Activated T-helper 2 cell treated with anti-CD3 and anti-CD28 coated beads, Interferon-gamma antibody, Interleukin-2, Interleukin-4, amounts not matched to agents 10 μg/mL and 5 μg/mL and 100 μg/mL, durations not matched to agents 14 hours and 24 hours and 36 hours (primary cell): ENCODE results near the gene CHRNB1. TPM values are rescaled to one million over a fixed set of nuclear protein-coding genes. Genes with fewer than 3 reads are reported as not detected.

ENCODE experiments used
- DNase-seq: peaks from one replicate; pipeline ENCODE4 v3.0.0; 2021; ENCODE audit warnings: low spot score
- H3K27ac Mint-ChIP-seq: one replicate; pipeline ENCODE4 v1.8.0; 2021; ENCODE audit warnings: mixed read lengths
- H3K27me3 Mint-ChIP-seq: one replicate; pipeline ENCODE4 v1.8.0; 2021; ENCODE audit warnings: low read depth, mixed read lengths
- H3K36me3 Mint-ChIP-seq: one replicate; pipeline ENCODE4 v1.8.0; 2021; ENCODE audit warnings: low read depth, mixed read lengths
- H3K4me1 Mint-ChIP-seq: one replicate; pipeline ENCODE4 v1.8.0; 2021; ENCODE audit warnings: low read depth, mixed read lengths
- H3K4me3 Mint-ChIP-seq: one replicate; pipeline ENCODE4 v1.8.0; 2021; ENCODE audit warnings: low read depth, mild to moderate bottlenecking, moderate library complexity, mixed read lengths
- H3K9me3 Mint-ChIP-seq: one replicate; pipeline ENCODE4 v1.8.0; 2021; ENCODE audit warnings: mixed read lengths
- intact Hi-C: fragments of 100-400 bp; cut with micrococcal nuclease; formaldehyde crosslinking; loops from one replicate; pipeline ENCODE4 v1.15.1; 2023
- total RNA-seq: library from RNA; stranded (reverse); gene quantifications from 2 replicates; pipeline ENCODE4 v1.2.3, GENCODE V29; 2022

CHRNB1 gene
- total RNA-seq, 1 donor from 2014 or later, result 6.6 TPM

- no peak for DNase-seq
- Mint-ChIP-seq H3K9me3 (no peaks in the 10 kb centered on the region), H3K27me3 (peaks cover 56% of the 10 kb centered on the region), H3K27ac (no peak overlapping the region), H3K36me3 (peaks cover 27% of the 10 kb centered on the region), H3K4me1 (peaks cover 22% of the 10 kb centered on the region), H3K4me3 (no peak overlapping the region)
- intact Hi-C loops, result no loop called here
Observed at GRCh38 chr17:7443499-7444485, 1.1 kb upstream of the CHRNB1 start.

GRCh38 chr17:7445619-7445968 is 733 bp downstream of the CHRNB1 start:
- peak; percentile 30 for DNase-seq
- Mint-ChIP-seq H3K36me3 (peaks cover 27% of the 10 kb centered on the region), H3K9me3 (no peaks in the 10 kb centered on the region), H3K27ac (no peak overlapping the region), H3K4me3 (peak overlapping the region; percentile 69), H3K27me3 (peaks cover 48% of the 10 kb centered on the region), H3K4me1 (peaks cover 14% of the 10 kb centered on the region)
- intact Hi-C loops, result loop anchor here (1.0 kb wide), 1 partner anchor 10 kb away; no protein-coding TSS in a partner anchor

- no peak overlapping the region for H3K27ac Mint-ChIP-seq
- peaks cover 15% of the 10 kb centered on the region for H3K4me1 Mint-ChIP-seq
- no peak for DNase-seq
- peaks cover 31% of the 10 kb centered on the region for H3K27me3 Mint-ChIP-seq
- no peak overlapping the region for H3K4me3 Mint-ChIP-seq
- H3K36me3 Mint-ChIP-seq, result peaks cover 18% of the 10 kb centered on the region
- no peaks in the 10 kb centered on the region for H3K9me3 Mint-ChIP-seq
- intact Hi-C loops, result no loop called here
Observed at GRCh38 chr17:7448461-7448860, 3.6 kb downstream of the CHRNB1 start.

- intact Hi-C loops, result no loop called here
- no peak for DNase-seq
- H3K36me3 Mint-ChIP-seq, result peaks cover 17% of the 10 kb centered on the region
- H3K27me3 Mint-ChIP-seq, result no peaks in the 10 kb centered on the region
- no peaks in the 10 kb centered on the region for H3K9me3 Mint-ChIP-seq
- no peak overlapping the region for H3K27ac Mint-ChIP-seq
- H3K4me1 Mint-ChIP-seq, result peaks cover 11% of the 10 kb centered on the region
- H3K4me3 Mint-ChIP-seq, result no peak overlapping the region
Observed at GRCh38 chr17:7459961-7460545, 15.2 kb downstream of the CHRNB1 start.

GRCh38 chr17:7460850-7461660 is 16.2 kb downstream of the CHRNB1 start:
- Mint-ChIP-seq H3K4me1 (peaks cover 8% of the 10 kb centered on the region), H3K36me3 (peaks cover 17% of the 10 kb centered on the region), H3K27me3 (no peaks in the 10 kb centered on the region), H3K4me3 (no peak overlapping the region), H3K9me3 (no peaks in the 10 kb centered on the region), H3K27ac (no peak overlapping the region)
- intact Hi-C loops, result no loop called here
- no peak for DNase-seq

GRCh38 chr17:7462474-7463371 is 17.9 kb downstream of the CHRNB1 start:
- no peak overlapping the region for H3K27ac Mint-ChIP-seq
- H3K4me3 Mint-ChIP-seq, result no peak overlapping the region
- peaks cover 24% of the 10 kb centered on the region for H3K36me3 Mint-ChIP-seq
- H3K9me3 Mint-ChIP-seq, result no peaks in the 10 kb centered on the region
- DNase-seq, result no peak
- peaks cover under 1% of the 10 kb centered on the region for H3K4me1 Mint-ChIP-seq
- intact Hi-C loops, result no loop called here
- no peaks in the 10 kb centered on the region for H3K27me3 Mint-ChIP-seq

- no peak for DNase-seq
- peaks cover 24% of the 10 kb centered on the region for H3K36me3 Mint-ChIP-seq
- no peaks in the 10 kb centered on the region for H3K4me1 Mint-ChIP-seq
- intact Hi-C loops, result no loop called here
- no peaks in the 10 kb centered on the region for H3K27me3 Mint-ChIP-seq
- no peak overlapping the region for H3K4me3 Mint-ChIP-seq
- no peak overlapping the region for H3K27ac Mint-ChIP-seq
- H3K9me3 Mint-ChIP-seq, result no peaks in the 10 kb centered on the region
Observed at GRCh38 chr17:7463372-7463846, 18.5 kb downstream of the CHRNB1 start.

GRCh38 chr17:7464081-7464480 is 19.2 kb downstream of the CHRNB1 start:
- H3K27ac Mint-ChIP-seq, result no peak overlapping the region
- no peaks in the 10 kb centered on the region for H3K27me3 Mint-ChIP-seq
- intact Hi-C loops, result no loop called here
- DNase-seq, result no peak
- H3K4me1 Mint-ChIP-seq, result no peaks in the 10 kb centered on the region
- H3K36me3 Mint-ChIP-seq, result peaks cover 18% of the 10 kb centered on the region
- no peaks in the 10 kb centered on the region for H3K9me3 Mint-ChIP-seq
- no peak overlapping the region for H3K4me3 Mint-ChIP-seq

GRCh38 chr17:7465597-7466275 is 20.9 kb downstream of the CHRNB1 start:
- H3K36me3 Mint-ChIP-seq, result peaks cover 18% of the 10 kb centered on the region
- H3K27me3 Mint-ChIP-seq, result no peaks in the 10 kb centered on the region
- no peak overlapping the region for H3K27ac Mint-ChIP-seq
- no peaks in the 10 kb centered on the region for H3K9me3 Mint-ChIP-seq
- H3K4me1 Mint-ChIP-seq, result no peaks in the 10 kb centered on the region
- intact Hi-C loops, result no loop called here
- no peak for DNase-seq
- no peak overlapping the region for H3K4me3 Mint-ChIP-seq

- H3K27ac Mint-ChIP-seq, result no peak overlapping the region
- H3K4me3 Mint-ChIP-seq, result no peak overlapping the region
- DNase-seq, result no peak
- H3K4me1 Mint-ChIP-seq, result no peaks in the 10 kb centered on the region
- H3K27me3 Mint-ChIP-seq, result no peaks in the 10 kb centered on the region
- intact Hi-C loops, result no loop called here
- H3K36me3 Mint-ChIP-seq, result peaks cover 15% of the 10 kb centered on the region
- H3K9me3 Mint-ChIP-seq, result no peaks in the 10 kb centered on the region
Observed at GRCh38 chr17:7466318-7466638, 21.4 kb downstream of the CHRNB1 start.

- Mint-ChIP-seq H3K9me3 (no peaks in the 10 kb centered on the region), H3K4me1 (peaks cover 5% of the 10 kb centered on the region), H3K36me3 (peaks cover 13% of the 10 kb centered on the region), H3K27ac (peak overlapping the region; percentile 16), H3K27me3 (no peaks in the 10 kb centered on the region), H3K4me3 (no peak overlapping the region)
- DNase-seq, result no peak
- intact Hi-C loops, result no loop called here
Observed at GRCh38 chr17:7466639-7467341, 21.9 kb downstream of the CHRNB1 start.
